Calu3 (cell line): Measurements from ENCODE around the gene MYH15. TPM values are rescaled to one million over a fixed set of nuclear protein-coding genes. Genes with fewer than 3 reads are reported as not detected.
A peak's percentile ranks its signal among the peaks of the same experiment; 100 is the strongest.

Source experiments
- BruUV-seq: library from RNA; stranded (reverse); fragments of 400-500 nt; replicated peaks from 2 replicates; lab custom pipeline; 2021; lab: Mats Ljungman, UMichigan
- CTCF ChIA-PET: fragments of 300-600 bp; sonication (Branson Sonifier 250); formaldehyde crosslinking; loops from one replicate; lab custom pipeline; 2022; ENCODE audit warnings: antibody characterized with exemption; lab: Charles Lee
- DNase-seq: peaks from one replicate; pipeline ENCODE4 v3.0.0; 2022
- H3K27ac Mint-ChIP-seq: one replicate; pipeline ENCODE4 v1.8.0; 2022; ENCODE audit warnings: mixed read lengths; ENCODE audit not compliant: unreplicated experiment
- H3K27me3 Mint-ChIP-seq: one replicate; pipeline ENCODE4 v1.8.0; 2022; ENCODE audit warnings: mixed read lengths; ENCODE audit not compliant: unreplicated experiment
- H3K36me3 Mint-ChIP-seq: one replicate; pipeline ENCODE4 v1.8.0; 2022; ENCODE audit warnings: mild to moderate bottlenecking, moderate library complexity, mixed read lengths; ENCODE audit not compliant: insufficient read depth, unreplicated experiment
- H3K4me1 Mint-ChIP-seq: one replicate; pipeline ENCODE4 v1.8.0; 2022; ENCODE audit warnings: mild to moderate bottlenecking, low read depth, mixed read lengths; ENCODE audit not compliant: unreplicated experiment
- H3K4me3 Mint-ChIP-seq: one replicate; pipeline ENCODE4 v1.8.0; 2022; ENCODE audit warnings: mild to moderate bottlenecking, low read depth, moderate library complexity, mixed read lengths; ENCODE audit not compliant: unreplicated experiment
- H3K9me3 Mint-ChIP-seq: one replicate; pipeline ENCODE4 v1.8.0; 2022; ENCODE audit warnings: low read depth, mixed read lengths; ENCODE audit not compliant: unreplicated experiment
- intact Hi-C: fragments of 100-400 bp; cut with micrococcal nuclease; formaldehyde crosslinking; loops from one replicate; pipeline ENCODE4 v1.10.0; 2022; ENCODE audit not compliant: unreplicated experiment
- total RNA-seq: library from RNA; stranded (reverse); gene quantifications from 2 replicates; pipeline ENCODE4 v1.2.3, GENCODE V29; 2022
- TF ChIP-seq, protein P1 (sequence below): fragments of 200-600 bp; IDR thresholded peaks from one replicate; pipeline ENCODE4 v1.8.0; 2022; ENCODE audit warnings: antibody characterized with exemption; ENCODE audit not compliant: unreplicated experiment

The MYH15 gene
- total RNA-seq, 1 experiment from 2014 or later, result 0.35 TPM

DNA sequence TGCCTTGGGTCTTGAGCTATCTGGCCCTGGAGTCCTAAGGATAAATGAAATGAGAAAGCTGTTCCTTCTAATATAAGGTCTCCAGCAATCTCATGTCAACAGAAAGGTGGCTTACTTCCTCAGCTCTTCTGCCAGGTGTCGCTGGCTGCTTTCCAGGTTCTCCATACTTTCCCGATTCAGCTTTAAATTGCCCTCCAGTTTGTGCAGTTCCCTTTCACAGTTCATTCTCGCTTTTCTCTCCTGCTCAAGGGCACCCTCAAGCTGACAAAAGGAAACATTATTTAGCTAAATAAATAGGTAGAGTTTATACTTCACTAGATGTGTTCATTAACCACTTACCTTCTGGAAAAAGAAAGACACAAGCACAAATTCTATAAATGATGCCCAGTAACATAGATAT lies 73.0 kb downstream of the MYH15 start:
- DNase-seq, result peak; percentile 1
- CTCF ChIA-PET, result interaction anchor here (0.7 to 1.1 kb wide), 3 partner anchors 8 to 275 kb away, joined by 3 to 4 read pairs (median 3); no protein-coding TSS in a partner anchor
- H3K4me3 Mint-ChIP-seq, result no peak overlapping the region
- no peak overlapping the region for H3K27ac Mint-ChIP-seq
- no peaks in the 10 kb centered on the region for H3K9me3 Mint-ChIP-seq
- no peaks in the 10 kb centered on the region for H3K36me3 Mint-ChIP-seq
- intact Hi-C loops, result no loop called here
- no TSS peak for BruUV-seq
- TF ChIP-seq, protein P1, sequence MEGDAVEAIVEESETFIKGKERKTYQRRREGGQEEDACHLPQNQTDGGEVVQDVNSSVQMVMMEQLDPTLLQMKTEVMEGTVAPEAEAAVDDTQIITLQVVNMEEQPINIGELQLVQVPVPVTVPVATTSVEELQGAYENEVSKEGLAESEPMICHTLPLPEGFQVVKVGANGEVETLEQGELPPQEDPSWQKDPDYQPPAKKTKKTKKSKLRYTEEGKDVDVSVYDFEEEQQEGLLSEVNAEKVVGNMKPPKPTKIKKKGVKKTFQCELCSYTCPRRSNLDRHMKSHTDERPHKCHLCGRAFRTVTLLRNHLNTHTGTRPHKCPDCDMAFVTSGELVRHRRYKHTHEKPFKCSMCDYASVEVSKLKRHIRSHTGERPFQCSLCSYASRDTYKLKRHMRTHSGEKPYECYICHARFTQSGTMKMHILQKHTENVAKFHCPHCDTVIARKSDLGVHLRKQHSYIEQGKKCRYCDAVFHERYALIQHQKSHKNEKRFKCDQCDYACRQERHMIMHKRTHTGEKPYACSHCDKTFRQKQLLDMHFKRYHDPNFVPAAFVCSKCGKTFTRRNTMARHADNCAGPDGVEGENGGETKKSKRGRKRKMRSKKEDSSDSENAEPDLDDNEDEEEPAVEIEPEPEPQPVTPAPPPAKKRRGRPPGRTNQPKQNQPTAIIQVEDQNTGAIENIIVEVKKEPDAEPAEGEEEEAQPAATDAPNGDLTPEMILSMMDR, result no peak
- H3K27me3 Mint-ChIP-seq, result no peaks in the 10 kb centered on the region
- H3K4me1 Mint-ChIP-seq, result no peaks in the 10 kb centered on the region

DNA sequence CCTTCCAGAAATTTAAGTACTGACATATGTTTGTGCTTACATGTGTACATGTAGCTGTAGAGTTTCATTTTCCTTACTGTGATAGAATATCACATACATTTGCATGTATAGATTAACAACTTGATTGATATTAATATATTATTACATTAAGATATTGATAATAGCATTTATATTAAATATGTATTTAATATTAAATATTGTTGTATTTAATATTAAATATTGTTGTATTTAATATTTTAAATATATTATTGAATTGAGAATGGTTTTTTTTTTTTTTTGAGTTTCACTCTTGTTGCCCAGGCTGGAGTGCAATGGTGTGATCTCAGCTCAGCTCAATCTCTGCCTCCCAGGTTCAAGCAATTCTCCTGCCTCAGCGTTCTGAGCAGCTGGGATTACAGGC lies 76.5 kb downstream of the MYH15 start:
- TF ChIP-seq, protein P1, result no peak
- CTCF ChIA-PET, result no interaction called here
- Mint-ChIP-seq H3K36me3 (no peaks in the 10 kb centered on the region), H3K9me3 (no peaks in the 10 kb centered on the region), H3K27ac (no peak overlapping the region), H3K4me1 (no peaks in the 10 kb centered on the region), H3K27me3 (no peaks in the 10 kb centered on the region), H3K4me3 (no peak overlapping the region)
- no peak for DNase-seq
- intact Hi-C loops, result no loop called here
- no TSS peak for BruUV-seq

DNA sequence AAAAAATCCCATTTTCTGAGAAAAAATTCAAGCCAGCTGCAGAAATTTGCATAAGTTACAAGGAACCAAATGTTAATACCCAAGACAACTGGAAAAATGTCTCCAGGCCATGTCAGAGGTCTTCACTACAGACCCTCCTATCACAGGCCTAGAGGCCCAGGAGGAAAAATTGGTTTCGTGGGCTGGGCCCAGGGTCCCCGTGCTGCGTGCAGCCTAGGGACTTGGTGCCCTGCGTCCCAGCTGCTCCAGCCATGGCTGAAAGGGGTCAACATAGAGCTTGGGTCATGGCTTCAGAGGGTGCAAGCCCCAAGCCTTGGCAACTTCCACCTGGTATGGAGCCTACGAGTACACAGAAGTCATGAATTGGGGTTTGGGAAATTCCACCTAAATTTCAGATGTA lies 78.0 kb downstream of the MYH15 start:
- no TSS peak for BruUV-seq
- Mint-ChIP-seq H3K9me3 (no peaks in the 10 kb centered on the region), H3K27me3 (no peaks in the 10 kb centered on the region), H3K4me3 (no peak overlapping the region), H3K4me1 (no peaks in the 10 kb centered on the region), H3K36me3 (no peaks in the 10 kb centered on the region), H3K27ac (no peak overlapping the region)
- TF ChIP-seq, protein P1, result no peak
- CTCF ChIA-PET, result no interaction called here
- intact Hi-C loops, result no loop called here
- DNase-seq, result no peak

DNA sequence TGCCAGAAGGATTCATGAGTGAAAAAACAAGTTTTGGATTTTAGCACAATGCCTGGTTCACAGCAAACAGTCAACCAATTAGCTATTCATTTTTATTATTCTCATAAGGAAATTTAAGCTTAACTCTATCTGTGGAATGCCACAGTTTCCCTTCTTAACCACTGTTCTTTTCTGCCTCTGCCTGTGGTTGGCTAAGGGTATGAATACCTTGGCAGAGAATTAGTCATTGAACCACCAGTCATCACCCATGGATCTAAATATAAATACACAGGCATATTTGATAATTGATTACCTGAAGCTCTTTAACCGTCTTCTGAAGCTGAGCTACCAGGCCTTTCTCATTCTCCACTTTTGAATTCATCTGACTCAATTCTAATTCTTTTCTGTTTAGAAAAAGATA lies 79.9 kb downstream of the MYH15 start:
- Mint-ChIP-seq H3K4me1 (peaks cover 4% of the 10 kb centered on the region), H3K27me3 (no peaks in the 10 kb centered on the region), H3K9me3 (peaks cover under 1% of the 10 kb centered on the region), H3K36me3 (no peaks in the 10 kb centered on the region), H3K4me3 (no peak overlapping the region), H3K27ac (no peak overlapping the region)
- TF ChIP-seq, protein P1, result no peak
- CTCF ChIA-PET, result interaction anchor here (1.2 kb wide), 1 partner anchor 11 kb away, joined by 3 read pairs; no protein-coding TSS in a partner anchor
- no TSS peak for BruUV-seq
- DNase-seq, result no peak
- intact Hi-C loops, result no loop called here
